22Rv1 (cell line): ENCODE data around the gene CDC42EP4.

Source experiments
- ZFX ChIP-seq: fragments of 450-650 bp; IDR thresholded peaks from 2 replicates; pipeline ENCODE4 v1.6.1; 2017; ENCODE audit warnings: antibody characterized with exemption, borderline replicate concordance
- TF ChIP-seq, protein P1 (sequence below): fragments of 450-650 bp; IDR thresholded peaks from 2 replicates; pipeline ENCODE4 v1.5.1; 2017; ENCODE audit warnings: mild to moderate bottlenecking

DNA sequence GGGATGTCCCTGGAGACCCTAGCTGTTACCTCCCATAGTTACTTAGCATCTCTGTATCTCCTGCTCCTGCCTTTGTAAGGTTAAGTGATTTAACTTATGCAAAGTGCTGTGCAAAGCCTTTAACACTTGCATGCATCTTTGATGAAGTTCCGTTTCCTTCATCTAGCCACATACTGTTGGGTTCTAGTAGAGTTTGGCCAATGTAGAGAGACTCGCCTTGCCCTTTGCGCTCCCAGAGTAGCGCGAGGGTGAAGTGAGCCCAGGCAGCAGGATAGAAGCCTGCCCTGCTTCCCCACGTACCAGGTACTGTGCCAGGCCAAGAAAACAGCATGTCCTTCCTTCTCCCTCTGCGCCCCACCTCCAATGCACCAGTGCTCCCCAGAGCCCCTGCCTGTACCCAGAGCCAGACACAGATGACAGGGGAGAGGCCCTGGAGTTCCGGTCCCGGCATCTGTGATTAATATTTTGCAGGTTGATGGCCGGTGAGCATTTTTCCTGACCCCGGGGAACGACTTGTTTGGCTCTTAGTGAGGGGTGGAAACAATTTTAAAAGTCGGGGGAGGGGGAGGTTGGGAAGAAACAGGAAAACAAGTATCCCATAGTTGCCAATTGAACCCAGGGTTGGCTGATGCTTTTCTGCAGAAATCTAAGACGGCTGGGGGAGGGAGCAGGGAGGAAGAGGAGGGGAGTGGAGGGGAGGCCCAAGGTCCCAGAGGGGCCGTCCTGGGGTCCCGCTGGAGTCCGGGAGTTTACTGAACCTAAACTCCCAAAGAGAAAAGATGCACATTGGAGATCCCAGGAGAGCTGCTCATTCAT, 13.1 kb upstream of the CDC42EP4 start:
- TF ChIP-seq, protein P1, sequence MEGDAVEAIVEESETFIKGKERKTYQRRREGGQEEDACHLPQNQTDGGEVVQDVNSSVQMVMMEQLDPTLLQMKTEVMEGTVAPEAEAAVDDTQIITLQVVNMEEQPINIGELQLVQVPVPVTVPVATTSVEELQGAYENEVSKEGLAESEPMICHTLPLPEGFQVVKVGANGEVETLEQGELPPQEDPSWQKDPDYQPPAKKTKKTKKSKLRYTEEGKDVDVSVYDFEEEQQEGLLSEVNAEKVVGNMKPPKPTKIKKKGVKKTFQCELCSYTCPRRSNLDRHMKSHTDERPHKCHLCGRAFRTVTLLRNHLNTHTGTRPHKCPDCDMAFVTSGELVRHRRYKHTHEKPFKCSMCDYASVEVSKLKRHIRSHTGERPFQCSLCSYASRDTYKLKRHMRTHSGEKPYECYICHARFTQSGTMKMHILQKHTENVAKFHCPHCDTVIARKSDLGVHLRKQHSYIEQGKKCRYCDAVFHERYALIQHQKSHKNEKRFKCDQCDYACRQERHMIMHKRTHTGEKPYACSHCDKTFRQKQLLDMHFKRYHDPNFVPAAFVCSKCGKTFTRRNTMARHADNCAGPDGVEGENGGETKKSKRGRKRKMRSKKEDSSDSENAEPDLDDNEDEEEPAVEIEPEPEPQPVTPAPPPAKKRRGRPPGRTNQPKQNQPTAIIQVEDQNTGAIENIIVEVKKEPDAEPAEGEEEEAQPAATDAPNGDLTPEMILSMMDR: no peak
- no peak for TF ChIP-seq ZFX
